H1 (cell line): ENCODE results near the gene MRPL36.

Source experiments
- BCL11A ChIP-seq, 2 experiments: IDR thresholded peaks; one replicate each; pipeline ENCODE4 v1.6.1; 2011; ENCODE audit warnings: low read depth in 2 of 2, low read length in 2 of 2, mild to moderate bottlenecking in 2 of 2
- CTCF ChIP-seq, 3 experiments: IDR thresholded peaks; 1 replicate in 2 of 3; 2 replicates in 1 of 3; pipeline versions ENCODE4 v1.5.1 to v1.6.1; 2011; ENCODE audit warnings: low read length in 3 of 3, mild to moderate bottlenecking in 3 of 3, inconsistent platforms in 2 of 3, low read depth in 1 of 3, moderate library complexity in 1 of 3; ENCODE audit not compliant: insufficient read depth in 1 of 3; ENCODE audit errors: control extremely low read depth in 1 of 3
- EZH2 ChIP-seq: fragments of 200-600 bp; sonication (generic); IDR thresholded peaks from 2 replicates; pipeline ENCODE4 v1.7.1; 2012; ENCODE audit warnings: low read depth, mild to moderate bottlenecking, moderate library complexity, low read length, inconsistent platforms; ENCODE audit not compliant: severe bottlenecking
- MAFK ChIP-seq: IDR thresholded peaks from 2 replicates; pipeline ENCODE4 v1.6.1; 2012; ENCODE audit warnings: low read depth, mild to moderate bottlenecking, improper control_type of control experiment, low read length
- POLR2A ChIP-seq, 2 experiments: IDR thresholded peaks; 1 replicate in 1 of 2; 2 replicates in 1 of 2; pipeline ENCODE4 v1.6.1; 2011; ENCODE audit warnings: low read depth in 2 of 2, low read length in 2 of 2, mild to moderate bottlenecking in 2 of 2; ENCODE audit errors: control extremely low read depth in 1 of 2
- RAD21 ChIP-seq, 2 experiments: IDR thresholded peaks in 1 of 2; conservative IDR thresholded peaks in 1 of 2; 2 replicates each; pipeline ENCODE4 v1.6.1; 2011; ENCODE audit warnings: low read depth in 2 of 2, low read length in 2 of 2, improper control_type of control experiment in 1 of 2, inconsistent platforms in 1 of 2, mild to moderate bottlenecking in 1 of 2, moderate library complexity in 1 of 2
- RBBP5 ChIP-seq: IDR thresholded peaks from 2 replicates; pipeline ENCODE4 v1.7.1; 2012; ENCODE audit warnings: low read depth, mild to moderate bottlenecking, inconsistent platforms, low read length, moderate library complexity, borderline replicate concordance
- SIX5 ChIP-seq: IDR thresholded peaks from 2 replicates; pipeline ENCODE4 v1.6.1; 2011; ENCODE audit warnings: mild to moderate bottlenecking, low read depth, low read length
- TAF1 ChIP-seq: IDR thresholded peaks from 2 replicates; pipeline ENCODE4 v1.6.1; 2011; ENCODE audit warnings: mild to moderate bottlenecking, low read depth, low read length

GRCh38 chr5:1804001-1804690 lies 4.5 kb upstream of the MRPL36 start:
- TF ChIP-seq BCL11A (IDR thresholded peaks at IDR 0.05; ENCODE audit: low read depth in 2 of 2, low read length in 2 of 2) (no peak), MAFK (no peak), POLR2A (IDR thresholded peaks at IDR 0.05; ENCODE audit: control extremely low read depth in 1 of 2, low read depth in 2 of 2, low read length in 2 of 2) (no peak), EZH2 (no peak), CTCF (IDR thresholded peaks at IDR 0.05; ENCODE audit: control extremely low read depth in 1 of 3, insufficient read depth in 1 of 3, low read depth in 1 of 3, low read length in 3 of 3) (no peak), TAF1 (no peak), RBBP5 (no peak), SIX5 (no peak), RAD21 (IDR thresholded peaks at IDR 0.05 in 1 of 2, conservative IDR thresholded peaks at IDR 0.05 in 1 of 2; ENCODE audit: low read depth in 2 of 2, low read length in 2 of 2) (no peak)
